GM08714 (cell line): ENCODE measurements around the gene TTC32.

Experiments used
- H3K4me3 ChIP-seq: fragments of 200-500 bp; sonication (Bioruptor generic); 2 replicates; pipeline ENCODE4 v1.5.1; 2014; ENCODE audit warnings: mild to moderate bottlenecking, low read length, inconsistent platforms
- ZNF274 ChIP-seq: IDR thresholded peaks from 2 replicates; pipeline ENCODE4 v1.6.1; 2012; ENCODE audit warnings: mild to moderate bottlenecking, low read depth, low read length

Gene TTC32

GRCh38 chr2:19854596-19855541 is 46.9 kb downstream of the TTC32 start:
- H3K4me3 ChIP-seq = no peak overlapping the region
- TF ChIP-seq ZNF274 = no peak

- H3K4me3 ChIP-seq = no peak overlapping the region
- no peak for TF ChIP-seq ZNF274
Observed at GRCh38 chr2:19851116-19851695, 50.6 kb downstream of the TTC32 start.

- TF ChIP-seq ZNF274 = no peak
- H3K4me3 ChIP-seq = no peak overlapping the region
Observed at GRCh38 chr2:19850056-19851050, 51.4 kb downstream of the TTC32 start.

GRCh38 chr2:19848952-19849351 is 52.8 kb downstream of the TTC32 start:
- TF ChIP-seq ZNF274 = no peak
- H3K4me3 ChIP-seq = no peak overlapping the region

GRCh38 chr2:19848029-19848750 is 53.6 kb downstream of the TTC32 start:
- H3K4me3 ChIP-seq = no peak overlapping the region
- no peak for TF ChIP-seq ZNF274

- no peak overlapping the region for H3K4me3 ChIP-seq
- TF ChIP-seq ZNF274 = no peak
Observed at GRCh38 chr2:19847486-19847885, 54.3 kb downstream of the TTC32 start.
